Dermis blood vessel endothelial cell (primary cell): ENCODE results near the gene DUSP8. TPM values are rescaled to one million over a fixed set of nuclear protein-coding genes. Genes with fewer than 3 reads are reported as not detected.
A peak's percentile ranks its signal among the peaks of the same experiment; 100 is the strongest.

ENCODE experiments used
- DNase-seq: peaks from one replicate; pipeline ENCODE4 v3.0.0; 2010
- total RNA-seq: library from RNA; depleted of rRNA; stranded (reverse); fragments of >200 nt; gene quantifications from 2 replicates; pipeline ENCODE4 v1.2.3, GENCODE V29; 2014

DUSP8 gene
- total RNA-seq, 1 donor from 2014 or later, result 1.2 TPM

DNA sequence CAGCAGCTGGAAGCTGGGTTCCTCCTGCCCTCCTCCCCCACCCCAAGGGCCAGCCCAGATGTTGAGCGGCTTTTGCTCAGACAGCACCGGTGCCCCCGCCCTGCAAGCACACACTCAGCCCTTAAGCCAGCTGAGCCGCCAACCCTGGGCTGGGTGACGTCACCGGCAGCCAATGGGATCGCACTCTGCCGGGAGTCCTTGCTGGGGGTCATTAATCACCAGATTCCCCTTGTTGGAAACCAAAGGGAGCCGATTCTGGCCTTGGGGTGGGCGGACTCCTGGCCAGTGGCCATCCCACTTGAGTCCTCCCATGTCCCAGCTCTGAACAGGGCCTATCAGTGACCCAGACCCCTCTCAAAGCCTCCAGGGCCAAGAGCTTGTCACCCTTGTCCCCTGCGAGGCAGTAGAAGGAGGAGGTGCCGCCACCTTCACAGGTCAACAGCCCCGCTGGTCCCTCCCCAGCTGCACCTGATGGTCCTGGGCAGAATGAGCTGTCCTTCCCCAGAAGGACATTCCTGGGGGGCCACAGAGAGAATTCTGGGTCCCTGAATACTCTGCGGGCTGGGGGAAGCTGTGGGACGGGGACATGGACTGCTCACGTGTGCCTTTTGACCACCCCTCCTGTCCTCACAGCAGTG lies 7.4 kb downstream of the DUSP8 start:
- DNase-seq, result peak; percentile 71

- DNase-seq, result no peak
Measured at GRCh38 chr11:1563697-1564534, 8.2 kb downstream of the DUSP8 start.

- DNase-seq, result no peak
Measured at GRCh38 chr11:1563149-1563638, 8.9 kb downstream of the DUSP8 start.

DNA sequence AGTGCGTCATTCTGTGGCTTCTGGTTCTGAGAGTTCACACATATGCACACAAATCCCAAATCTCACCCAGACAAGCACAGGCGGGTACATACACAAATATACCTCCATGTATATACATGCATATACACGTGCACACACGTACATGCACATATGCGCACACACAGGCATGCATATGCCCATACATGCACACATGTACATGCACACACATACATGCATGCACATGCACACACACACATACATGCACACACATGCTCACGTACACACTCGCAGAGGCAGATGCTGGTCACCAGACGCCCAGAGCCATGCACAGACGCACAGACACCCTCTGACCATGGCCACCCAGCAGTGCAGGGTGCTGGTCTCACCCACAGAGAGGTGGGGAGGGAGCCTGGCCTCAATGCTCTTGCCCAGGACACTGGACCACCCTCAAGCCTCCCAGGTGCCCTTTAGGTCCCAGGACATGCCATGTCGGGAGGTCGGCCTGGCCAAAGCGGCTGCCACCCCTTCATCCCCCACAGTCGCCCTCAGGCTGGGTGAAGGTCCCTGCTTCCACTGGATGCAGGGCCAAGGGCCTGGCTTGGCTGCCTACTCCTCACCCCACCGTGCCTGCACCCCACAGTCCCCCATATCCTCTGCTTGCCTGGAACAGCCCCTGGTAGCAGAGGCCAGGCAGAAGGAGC lies 9.5 kb downstream of the DUSP8 start:
- no peak for DNase-seq

DNA sequence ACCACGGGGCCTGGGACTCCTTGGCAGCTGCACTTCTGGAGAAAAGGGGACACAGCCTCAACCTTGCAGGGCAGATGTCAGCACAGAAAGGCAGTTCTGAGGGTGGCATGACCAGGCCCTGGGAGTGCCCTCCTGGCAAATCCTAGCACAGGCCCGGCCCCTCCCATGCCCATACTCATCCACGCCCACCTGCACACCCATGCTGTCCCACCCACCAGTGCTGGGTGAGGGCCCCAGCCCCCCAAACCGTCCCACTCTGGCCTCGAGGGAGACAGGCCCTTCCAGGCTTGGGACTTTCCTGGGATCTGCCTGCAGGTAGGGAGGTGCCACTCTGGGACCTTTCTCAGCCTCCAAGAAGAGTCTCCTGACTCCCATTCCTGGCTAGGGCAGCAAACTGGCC lies 10.1 kb downstream of the DUSP8 start:
- no peak for DNase-seq

- no peak for DNase-seq
Measured at GRCh38 chr11:1561266-1561665, 10.8 kb downstream of the DUSP8 start.

GRCh38 chr11:1560649-1561251 lies 11.3 kb downstream of the DUSP8 start:
- DNase-seq, result no peak

GRCh38 chr11:1560002-1560648 lies 11.9 kb downstream of the DUSP8 start:
- no peak for DNase-seq

GRCh38 chr11:1559111-1559951 lies 12.7 kb downstream of the DUSP8 start:
- no peak for DNase-seq

GRCh38 chr11:1558775-1559110 lies 13.3 kb downstream of the DUSP8 start:
- DNase-seq, result no peak

DNA sequence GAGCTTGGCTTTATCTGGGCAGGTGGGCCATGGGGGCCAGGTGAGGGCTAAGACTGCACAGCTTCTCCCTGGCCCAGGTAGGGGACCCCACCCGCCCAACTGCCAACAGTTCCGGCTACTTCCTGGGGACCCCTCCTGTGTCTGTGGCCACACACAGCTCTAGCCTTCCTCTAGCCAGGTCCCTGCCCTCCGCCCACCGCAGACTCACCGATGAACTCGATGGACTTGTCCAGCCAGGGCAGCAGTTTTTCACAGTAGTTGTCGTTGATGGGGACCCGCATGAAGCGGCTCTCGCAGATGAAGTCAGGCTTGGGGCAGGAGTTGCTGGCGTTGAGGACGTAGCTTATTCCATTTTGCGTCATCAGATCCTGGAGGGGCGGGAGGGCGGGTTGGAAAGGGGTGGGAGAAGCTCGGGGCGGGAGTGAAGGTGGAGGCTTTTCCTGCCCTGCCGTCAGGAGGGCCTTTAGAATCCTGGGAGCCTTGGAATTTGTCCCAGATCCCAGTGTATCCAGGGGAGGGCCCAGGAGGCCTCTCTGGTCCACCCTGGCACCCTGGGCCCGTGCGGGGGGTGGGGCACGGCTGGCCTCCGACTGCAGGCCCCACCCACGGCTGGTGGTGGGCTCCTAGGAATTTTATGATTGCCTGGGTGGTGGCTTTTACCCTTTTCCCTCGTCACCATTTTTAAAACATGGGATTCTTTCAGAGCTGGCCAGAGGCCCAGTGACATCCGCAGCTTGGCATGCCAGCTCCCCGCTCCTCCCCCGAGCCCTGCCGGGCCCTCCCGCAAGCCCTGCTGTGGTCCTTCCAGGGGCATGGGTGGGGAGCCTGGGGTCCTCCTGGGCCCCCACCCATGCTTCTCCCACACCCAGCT lies 13.9 kb downstream of the DUSP8 start:
- DNase-seq, result peak; percentile 53

DNA sequence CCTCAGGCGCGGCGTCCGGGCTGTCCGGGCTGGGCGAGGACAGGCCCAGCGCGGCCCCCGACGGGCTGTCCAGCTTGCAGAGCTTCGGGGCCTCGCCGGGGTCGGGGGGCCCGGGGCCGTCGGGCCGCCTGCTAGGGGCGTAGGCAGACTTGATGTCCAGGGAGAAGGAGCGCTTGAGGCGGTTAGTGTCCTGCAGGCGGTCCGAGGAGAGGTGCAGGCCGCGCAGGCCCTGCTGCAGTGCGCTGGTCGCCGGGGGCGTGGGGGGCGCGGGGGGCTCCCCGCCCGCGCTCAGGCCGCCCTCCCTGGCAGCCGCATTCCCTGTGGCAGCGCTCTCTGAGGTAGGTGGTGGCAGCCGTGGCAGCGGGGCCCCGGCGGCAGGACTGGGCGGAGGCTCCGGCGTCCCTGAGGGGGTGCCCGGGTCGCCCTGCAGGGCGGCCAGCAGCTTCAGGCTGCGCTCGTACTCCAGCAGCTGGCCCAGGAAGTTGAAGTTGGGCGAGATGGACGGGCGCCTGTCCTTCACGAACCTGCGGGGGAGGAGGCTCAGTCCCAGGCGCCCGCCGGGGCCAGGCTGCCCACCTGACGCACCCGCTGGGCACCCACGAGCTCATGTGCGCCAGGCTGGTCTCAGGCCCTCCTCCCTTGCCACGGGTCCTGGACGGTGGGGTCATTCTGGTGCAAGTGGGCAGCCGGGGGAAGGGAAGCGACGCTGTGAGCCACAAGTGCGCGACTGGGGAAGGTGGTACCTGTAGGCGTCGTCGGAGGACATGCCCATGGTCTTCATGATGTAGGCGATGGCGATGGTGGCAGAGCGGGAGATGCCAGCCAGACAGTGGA lies 14.8 kb downstream of the DUSP8 start:
- DNase-seq, result no peak

DNA sequence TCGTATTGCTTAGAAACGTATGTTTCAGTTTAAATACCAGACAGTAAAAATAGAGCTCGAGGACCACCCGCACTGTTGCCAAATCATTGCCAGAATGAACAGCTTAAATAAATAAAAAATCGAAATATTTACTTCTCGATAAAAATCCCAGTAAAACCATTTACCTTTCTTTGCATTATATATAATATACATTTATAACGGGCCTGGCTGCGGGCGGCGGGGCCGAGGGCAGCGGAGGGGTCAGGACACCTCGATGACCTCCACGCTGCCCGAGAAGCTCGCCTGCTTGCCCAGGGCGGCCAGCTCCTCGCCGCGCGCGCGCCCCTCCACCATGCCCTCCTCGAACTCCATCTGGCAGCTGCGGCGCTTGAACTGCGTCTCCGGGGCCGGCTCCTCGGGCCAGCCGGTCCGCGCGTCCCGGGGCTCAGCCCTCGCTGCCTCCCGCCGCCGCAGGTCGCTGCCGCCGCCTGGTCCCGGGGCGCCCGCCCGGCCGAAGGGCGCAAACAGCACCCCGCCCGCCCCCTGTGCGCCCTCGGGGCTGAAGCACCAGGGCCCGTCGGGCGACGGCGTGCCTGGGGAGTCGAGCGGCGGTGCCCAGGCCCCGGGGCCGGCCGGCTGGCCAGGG lies 15.7 kb downstream of the DUSP8 start:
- DNase-seq, result no peak

- no peak for DNase-seq
Measured at GRCh38 chr11:1555713-1556153, 16.3 kb downstream of the DUSP8 start.

GRCh38 chr11:1554981-1555712 lies 16.9 kb downstream of the DUSP8 start:
- no peak for DNase-seq

- DNase-seq, result no peak
Measured at GRCh38 chr11:1553808-1554594, 18.1 kb downstream of the DUSP8 start.
